Endodermal cell (in vitro differentiated cells): Measurements from ENCODE around the gene ADM. TPM values are rescaled to one million over a fixed set of nuclear protein-coding genes. Genes with fewer than 3 reads are reported as not detected.

Experiments used
- DNase-seq: peaks from one replicate; pipeline ENCODE4 v3.0.0-alpha.2; 2017
- H3K27ac ChIP-seq: 2 replicates; pipeline ENCODE4 v1.5.1; 2013; ENCODE audit warnings: mild to moderate bottlenecking, low read depth, low read length, moderate library complexity
- H3K27me3 ChIP-seq: 2 replicates; pipeline ENCODE4 v1.6.1; 2013; ENCODE audit warnings: mild to moderate bottlenecking, low read length, moderate library complexity; ENCODE audit not compliant: insufficient read depth, control insufficient read depth, poor library complexity, severe bottlenecking
- H3K36me3 ChIP-seq: 2 replicates; pipeline ENCODE4 v1.7.0; 2013; ENCODE audit warnings: mild to moderate bottlenecking, low read length, moderate library complexity; ENCODE audit not compliant: control insufficient read depth, insufficient read depth
- H3K4me1 ChIP-seq: one replicate; pipeline ENCODE4 v1.7.0; 2013; ENCODE audit warnings: low read length; ENCODE audit not compliant: control insufficient read depth, insufficient read depth
- H3K4me3 ChIP-seq: 2 replicates; pipeline ENCODE4 v1.5.1; 2013; ENCODE audit warnings: mild to moderate bottlenecking, low read length, moderate library complexity
- H3K9ac ChIP-seq: 2 replicates; pipeline ENCODE4 v1.6.1; 2013; ENCODE audit warnings: mild to moderate bottlenecking, low read length, moderate library complexity; ENCODE audit not compliant: poor library complexity, severe bottlenecking; ENCODE audit errors: extremely low read depth
- H3K9me3 ChIP-seq: 2 replicates; pipeline ENCODE4 v1.6.1; 2013; ENCODE audit warnings: mild to moderate bottlenecking, low read length, moderate library complexity; ENCODE audit not compliant: control insufficient read depth
- H3K27ac Mint-ChIP-seq: 2 replicates; pipeline ENCODE4 v1.8.0; 2020; ENCODE audit warnings: mixed read lengths
- H3K27me3 Mint-ChIP-seq: 2 replicates; pipeline ENCODE4 v1.8.0; 2021; ENCODE audit warnings: mild to moderate bottlenecking, mixed read lengths; ENCODE audit not compliant: insufficient read depth
- H3K36me3 Mint-ChIP-seq: 2 replicates; pipeline ENCODE4 v1.8.0; 2020; ENCODE audit warnings: low read depth, mixed read lengths
- H3K4me1 Mint-ChIP-seq: 2 replicates; pipeline ENCODE4 v1.8.0; 2020; ENCODE audit warnings: mixed read lengths
- H3K4me3 Mint-ChIP-seq: 2 replicates; pipeline ENCODE4 v1.8.0; 2020; ENCODE audit warnings: mild to moderate bottlenecking, moderate library complexity, mixed read lengths
- H3K9me3 Mint-ChIP-seq: 2 replicates; pipeline ENCODE4 v1.8.0; 2020; ENCODE audit warnings: mild to moderate bottlenecking, mixed read lengths
- CTCF ChIP-seq: fragments of 200-600 bp; sonication (generic); conservative IDR thresholded peaks from 2 replicates; pipeline ENCODE4 v1.5.0; 2021; ENCODE audit warnings: antibody characterized with exemption, mild to moderate bottlenecking
- WGBS, 2 experiments: methylation state at CpG; one replicate each; pipeline versions ENCODE4 v1.1.5 to v1.1.7; 2013; ENCODE audit warnings: missing lambda C conversion rate in 2 of 2, mixed read lengths in 1 of 2; ENCODE audit not compliant: insufficient coverage in 1 of 2, insufficient read length in 1 of 2; 5-methylcytosine and 5-hydroxymethylcytosine counted together
- long read RNA-seq, 4 experiments: library from polyadenylated mRNA in 2 of 4; library from RNA in 1 of 4; library from capped mRNA in 1 of 4; stranded (forward) in 3 of 4; unstranded in 1 of 4; transcript quantifications; one replicate each; pipeline ENCODE4 v2.0.0, GENCODE V29; 2020 to 2021; ENCODE audit warnings: inconsistent platforms in 1 of 4
- polyA plus RNA-seq, 2 experiments: library from polyadenylated mRNA; stranded (reverse); fragments of 50-300 nt; gene quantifications; one replicate each; pipeline ENCODE4 v1.2.3, GENCODE V29; 2013
- total RNA-seq, 2 donors: library from RNA; stranded (reverse); fragmentation: NEBNext Ultra II Directional in 1 of 2; extraction: Animal tissue kit (Norgen Biotek cat#: 25700) in 1 of 2; gene quantifications; 2 replicates in 1 of 2; 3 replicates in 1 of 2; pipeline ENCODE4 v1.2.1, GENCODE V29; 2021

ADM gene, protein sequence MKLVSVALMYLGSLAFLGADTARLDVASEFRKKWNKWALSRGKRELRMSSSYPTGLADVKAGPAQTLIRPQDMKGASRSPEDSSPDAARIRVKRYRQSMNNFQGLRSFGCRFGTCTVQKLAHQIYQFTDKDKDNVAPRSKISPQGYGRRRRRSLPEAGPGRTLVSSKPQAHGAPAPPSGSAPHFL
- total RNA-seq, result 10 to 100 TPM; 20.6 to 35.5 TPM
- 38.5 TPM for polyA plus RNA-seq (2013, experiment 1 of 2)
- polyA plus RNA-seq (2013, experiment 2 of 2), result 38.1 TPM
- long read RNA-seq, experiment 1, transcript ADM-201 (4 exons, 1,885 nt), result major isoform, 9 of 16 reads
- long read RNA-seq, experiment 1, partial matches to known transcripts, result 1 of 16 reads
- long read RNA-seq, experiment 1, other reads (novel, unspliced or antisense), result 5 of 16 reads
- long read RNA-seq, experiment 2, transcript ADM-201 (4 exons, 1,885 nt), result major isoform, 21 of 26 reads
- long read RNA-seq, experiment 2, partial matches to known transcripts, result 0 of 26 reads
- long read RNA-seq, experiment 2, other reads (novel, unspliced or antisense), result 1 of 26 reads
- long read RNA-seq, experiment 3, transcript ADM-201 (4 exons, 1,885 nt), result major isoform, 90 of 128 reads
- long read RNA-seq, experiment 3, transcript ADM-207 (2 exons, 1,839 nt), result minor isoform, 11 of 128 reads
- long read RNA-seq, experiment 3, transcript ADM-202 (3 exons, 584 nt), result minor isoform, 5 of 128 reads
- long read RNA-seq, experiment 3, transcript ADM-206 (3 exons, 1,889 nt), result minor isoform, 5 of 128 reads
- long read RNA-seq, experiment 3, partial matches to known transcripts, result 2 of 128 reads
- long read RNA-seq, experiment 3, other reads (novel, unspliced or antisense), result 9 of 128 reads
- long read RNA-seq, experiment 4, transcript ADM-206 (3 exons, 1,889 nt), result minor isoform, 6 of 71 reads
- long read RNA-seq, experiment 4, transcript ADM-201 (4 exons, 1,885 nt), result major isoform, 56 of 71 reads
- long read RNA-seq, experiment 4, partial matches to known transcripts, result 0 of 71 reads
- long read RNA-seq, experiment 4, other reads (novel, unspliced or antisense), result 9 of 71 reads

GRCh38 chr11:10304495-10305261 is at the start of gene ADM:
ADM (plus strand) TSS chr11:10305073; CDS start chr11:10305701, 628 bp downstream.
- H3K4me3 ChIP-seq, result peak within 1 kb of the TSS; percentile 93
- no peak within 1 kb of the TSS for H3K27ac ChIP-seq
- Mint-ChIP-seq H3K27me3 (peaks cover 83% of the 10 kb centered on the region), H3K9me3 (no peaks in the 10 kb centered on the region), H3K4me1 (peaks cover 35% of the 10 kb centered on the region), H3K36me3 (peaks cover 2% of the 10 kb centered on the region), H3K27ac (peak within 1 kb of the TSS; percentile 68), H3K4me3 (peak within 1 kb of the TSS; percentile 71)
- peaks cover 30% of the 10 kb centered on the region for H3K36me3 ChIP-seq
- WGBS, 2 experiments, result 0% methylated on average over 10 to 47 of the region's 48 CpGs
- peak within 1 kb of the TSS; percentile 92 for H3K9ac ChIP-seq
- peak; percentile 85 for TF ChIP-seq CTCF
- peak; percentile 96 for DNase-seq
- H3K9me3 ChIP-seq, result no peaks in the 10 kb centered on the region
- peaks cover 65% of the 10 kb centered on the region for H3K27me3 ChIP-seq
- H3K4me1 ChIP-seq, result no peaks in the 10 kb centered on the region

DNA sequence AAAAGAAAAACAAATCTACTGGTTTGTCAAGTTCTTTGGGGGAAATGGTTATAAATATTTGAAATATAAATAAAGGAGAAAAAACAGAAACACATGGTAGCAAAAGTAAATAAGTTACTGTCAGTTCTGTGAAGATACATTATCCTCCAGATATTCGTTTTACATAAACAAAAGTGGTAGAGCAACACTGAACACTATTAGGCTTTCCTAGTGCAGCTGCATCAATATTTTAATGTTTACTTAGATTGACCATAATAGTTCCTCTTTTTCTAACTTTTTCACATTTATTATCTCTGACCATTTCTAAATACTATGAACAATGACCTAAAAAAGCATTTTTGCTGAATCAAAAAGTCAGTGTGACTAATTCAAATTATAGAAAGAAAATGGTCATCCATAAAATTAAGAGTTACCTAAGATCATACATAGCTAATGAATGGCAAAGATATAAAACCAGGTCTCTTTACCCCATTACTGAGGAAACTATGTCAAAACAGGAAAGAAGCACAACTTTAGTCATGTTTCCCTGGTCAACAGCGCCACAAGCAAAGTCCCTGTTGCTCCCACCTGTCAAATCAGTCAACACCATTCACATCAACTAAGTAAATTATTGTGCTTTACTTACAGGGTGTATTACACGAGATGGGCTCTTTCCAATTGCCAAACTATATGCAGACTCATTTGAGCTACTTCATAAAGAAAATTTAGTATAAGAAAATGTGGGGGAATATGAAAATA is 49.3 kb upstream of the ADM start:
- H3K9me3 Mint-ChIP-seq, result no peaks in the 10 kb centered on the region
- H3K4me1 ChIP-seq, result no peaks in the 10 kb centered on the region
- H3K27me3 ChIP-seq, result no peaks in the 10 kb centered on the region
- no peak overlapping the region for H3K4me3 ChIP-seq
- no peaks in the 10 kb centered on the region for H3K36me3 ChIP-seq
- 86 to 90% methylated on average over 1 to 3 of the region's 3 CpGs for WGBS, 2 experiments
- H3K36me3 Mint-ChIP-seq, result no peaks in the 10 kb centered on the region
- no peak for DNase-seq
- no peak overlapping the region for H3K9ac ChIP-seq
- no peak overlapping the region for H3K27ac ChIP-seq
- H3K27ac Mint-ChIP-seq, result no peak overlapping the region
- no peaks in the 10 kb centered on the region for H3K27me3 Mint-ChIP-seq
- H3K9me3 ChIP-seq, result no peaks in the 10 kb centered on the region
- no peaks in the 10 kb centered on the region for H3K4me1 Mint-ChIP-seq
- TF ChIP-seq CTCF, result no peak
- no peak overlapping the region for H3K4me3 Mint-ChIP-seq
